RWPE1 (cell line): ENCODE results near the gene BMP6.

Experiments
- CTCF ChIA-PET: fragments of 350-600 bp; sonication (Branson Sonifier 250); formaldehyde crosslinking; extraction: SDS; loops from one replicate; lab custom pipeline; 2021; lab: Yijun Ruan, JAX
- POLR2A ChIA-PET: fragments of 400-600 bp; formaldehyde crosslinking; extraction: SDS; loops from one replicate; lab custom pipeline; 2020; ENCODE audit warnings: antibody characterized with exemption; ENCODE audit not compliant: low non-redundant PET; lab: Yijun Ruan, JAX
- DNase-seq: peaks from one replicate; pipeline ENCODE4 v3.0.0; 2012; ENCODE audit warnings: low spot score
- H3K27ac ChIP-seq: fragments of 450-650 bp; 2 replicates; pipeline ENCODE4 v1.5.1; 2017
- CTCF ChIP-seq: fragments of 450-650 bp; conservative IDR thresholded peaks from 2 replicates; pipeline ENCODE4 v1.5.1; 2017; ENCODE audit warnings: low read depth, mild to moderate bottlenecking

Gene BMP6

GRCh38 chr6:7747901-7748504 is 22.1 kb downstream of the BMP6 start:
- ChIA-PET POLR2A (no interaction called here), CTCF (interaction anchor here (0.6 kb wide), 1 partner anchor 65 kb away, joined by 4 read pairs; no protein-coding TSS in a partner anchor)
- DNase-seq: no peak
- no peak for TF ChIP-seq CTCF
- no peak overlapping the region for H3K27ac ChIP-seq

- no peak overlapping the region for H3K27ac ChIP-seq
- TF ChIP-seq CTCF: no peak
- ChIA-PET POLR2A (no interaction called here), CTCF (interaction anchor here (0.6 kb wide), 1 partner anchor 74 kb away, joined by 3 read pairs; no protein-coding TSS in a partner anchor)
- no peak for DNase-seq
These were observed 23.6 kb downstream of the BMP6 start for GRCh38 chr6:7749478-7749877.

GRCh38 chr6:7750197-7750596 is 24.3 kb downstream of the BMP6 start:
- no peak for TF ChIP-seq CTCF
- ChIA-PET POLR2A (no interaction called here), CTCF (no interaction called here)
- DNase-seq: no peak
- H3K27ac ChIP-seq: no peak overlapping the region

DNA sequence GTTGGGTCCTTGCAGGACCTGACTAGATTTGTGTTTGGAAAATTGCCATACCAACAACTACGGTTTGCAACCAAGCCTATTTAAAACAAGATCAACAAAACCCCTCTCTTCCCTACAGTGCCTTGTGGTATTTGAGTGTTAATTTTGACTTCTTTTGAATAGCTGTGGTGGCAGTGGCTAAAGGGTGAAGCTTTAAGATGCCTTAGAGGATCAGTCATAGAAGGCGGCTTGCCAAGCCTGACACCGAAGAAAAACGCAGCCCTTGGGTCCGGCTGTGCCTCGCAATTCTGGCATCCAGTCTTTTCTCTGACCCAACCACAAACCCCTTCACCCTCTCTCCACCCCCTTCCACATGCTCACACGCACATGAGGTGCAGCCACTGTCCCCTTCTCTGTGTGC is 32.6 kb downstream of the BMP6 start:
- peak; percentile 38 for DNase-seq
- H3K27ac ChIP-seq: no peak overlapping the region; the same call in 1 of the 2 replicates
- POLR2A ChIA-PET: no interaction called here
- TF ChIP-seq CTCF: no peak
- CTCF ChIA-PET: no interaction called here

DNA sequence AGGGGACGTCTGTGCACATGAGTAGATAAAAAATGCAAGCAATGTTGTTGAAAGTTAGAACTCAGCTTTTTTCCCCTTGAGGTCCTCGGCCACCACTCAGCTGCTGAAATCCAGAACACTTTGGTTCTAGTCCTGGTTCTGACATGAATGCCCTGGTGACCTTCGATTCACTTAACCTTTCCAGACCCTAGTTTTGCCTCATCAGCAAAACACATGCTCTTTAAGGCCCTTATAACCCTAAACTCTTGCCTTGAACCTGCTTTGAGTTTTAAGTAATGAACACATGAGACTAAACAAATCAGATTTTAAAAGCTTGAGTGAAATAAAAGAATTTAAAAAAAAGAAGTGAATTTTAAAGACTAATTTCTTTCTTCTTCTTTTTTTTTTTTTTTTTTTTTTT is 33.4 kb downstream of the BMP6 start:
- H3K27ac ChIP-seq: no peak overlapping the region
- no peak for TF ChIP-seq CTCF
- ChIA-PET POLR2A (no interaction called here), CTCF (interaction anchor here (0.6 kb wide), 1 partner anchor 423 kb away, joined by 3 read pairs; no protein-coding TSS in a partner anchor)
- DNase-seq: no peak

- POLR2A ChIA-PET: no interaction called here
- CTCF ChIA-PET: no interaction called here
- DNase-seq: no peak
- no peak overlapping the region for H3K27ac ChIP-seq
- no peak for TF ChIP-seq CTCF
These were observed 35.2 kb downstream of the BMP6 start for GRCh38 chr6:7761051-7761450.
